Vagina (tissue), 2 donors: ENCODE data around the gene TBCD.

ENCODE experiments used
- CTCF ChIP-seq, 3 experiments: fragments of 450-650 bp in 2 of 3; fragments of 200-600 bp in 1 of 3; sonication (generic) in 1 of 3; IDR thresholded peaks; one replicate each; pipeline ENCODE4 v1.5.1; 2017 to 2019; ENCODE audit warnings: antibody characterized with exemption in 3 of 3, mild to moderate bottlenecking in 2 of 3, moderate library complexity in 2 of 3
- POLR2A ChIP-seq, 2 donors: fragments of 450-650 bp; IDR thresholded peaks; one replicate each; pipeline ENCODE4 v1.6.1; 2017; ENCODE audit warnings: antibody characterized with exemption in 2 of 2, mild to moderate bottlenecking in 2 of 2, moderate library complexity in 2 of 2
- POLR2AphosphoS5 ChIP-seq, 2 donors: sonication (generic); formaldehyde crosslinking; IDR thresholded peaks; one replicate each; pipeline ENCODE4 v1.9.0; 2017; ENCODE audit warnings: antibody characterized with exemption in 2 of 2, mild to moderate bottlenecking in 2 of 2, low read depth in 1 of 2; ENCODE audit not compliant: insufficient read depth in 1 of 2

GRCh38 chr17:82864713-82865248 lies 112.9 kb downstream of the TBCD start:
- TF ChIP-seq CTCF (IDR thresholded peaks at IDR 0.05) = no peak
- no peak for TF ChIP-seq POLR2AphosphoS5 (IDR thresholded peaks at IDR 0.05; ENCODE audit: insufficient read depth in 1 of 2, low read depth in 1 of 2)
- TF ChIP-seq POLR2A (IDR thresholded peaks at IDR 0.05) = no peak
